Skin of body (tissue), 2 donors: ENCODE measurements around the gene ICA1L. TPM values are rescaled to one million over a fixed set of nuclear protein-coding genes. Genes with fewer than 3 reads are reported as not detected.
"Not testable (repeated sequence)": the region's sequence is repeated elsewhere in the genome, so short reads cannot be mapped to it uniquely, and the experiment has no call there.

Experiments used
- DNase-seq: peaks from one replicate; lab custom pipeline; 2025; lab: John Stamatoyannopoulos, UW
- total RNA-seq: library from RNA; depleted of rRNA; stranded (reverse); fragments of >200 nt; gene quantifications from one replicate; pipeline ENCODE4 v1.2.3, GENCODE V29; 2014

Gene ICA1L
- total RNA-seq = 13.5 TPM

DNA sequence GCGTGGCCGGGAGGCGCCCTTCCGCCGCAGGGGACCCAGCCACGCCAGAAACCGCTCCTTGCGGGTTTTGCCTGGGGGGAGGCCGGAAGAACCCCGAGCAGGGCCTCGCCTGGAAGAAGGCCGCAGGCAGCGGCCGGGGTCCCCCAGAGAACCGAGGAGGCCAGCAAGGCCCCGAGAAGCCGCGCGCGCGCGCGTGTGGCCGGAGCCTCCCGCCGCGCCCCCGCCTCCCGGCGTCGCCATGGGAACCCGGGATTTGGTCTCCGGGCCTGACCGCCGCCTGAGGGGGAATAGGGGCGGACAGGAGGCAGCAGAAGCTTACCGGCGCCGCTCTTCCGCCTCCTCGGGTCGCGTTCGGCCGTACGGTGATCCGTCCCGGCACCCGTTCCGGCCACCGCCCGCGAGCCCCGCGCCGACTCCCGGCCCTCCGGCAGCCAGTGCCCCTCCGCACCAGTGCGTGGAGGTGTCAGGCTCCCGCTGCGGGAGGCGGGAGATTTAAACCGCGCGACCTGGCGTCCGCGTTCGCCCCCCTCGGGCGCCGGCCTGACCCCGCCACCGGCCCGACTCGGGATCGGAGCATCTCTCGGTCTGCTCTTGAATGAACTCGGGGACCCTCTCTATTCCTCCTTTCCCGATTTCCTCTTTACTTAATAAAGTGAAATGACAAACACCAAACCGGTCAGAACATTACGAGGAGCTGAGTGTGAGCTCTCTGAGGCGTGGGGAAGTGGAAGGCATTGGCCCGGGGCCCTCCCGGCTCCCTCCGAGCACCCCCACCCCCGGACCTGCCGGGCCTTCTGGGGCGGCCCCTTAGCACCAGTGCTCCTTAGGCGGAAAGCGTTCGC is at the start of gene ICA1L:
TSS of gene ICA1L (minus strand) at position 467 of the 842 bp plus-strand sequence. CDS start 42,757 bp downstream, outside the sequence.
- peak; percentile 30 for DNase-seq

DNA sequence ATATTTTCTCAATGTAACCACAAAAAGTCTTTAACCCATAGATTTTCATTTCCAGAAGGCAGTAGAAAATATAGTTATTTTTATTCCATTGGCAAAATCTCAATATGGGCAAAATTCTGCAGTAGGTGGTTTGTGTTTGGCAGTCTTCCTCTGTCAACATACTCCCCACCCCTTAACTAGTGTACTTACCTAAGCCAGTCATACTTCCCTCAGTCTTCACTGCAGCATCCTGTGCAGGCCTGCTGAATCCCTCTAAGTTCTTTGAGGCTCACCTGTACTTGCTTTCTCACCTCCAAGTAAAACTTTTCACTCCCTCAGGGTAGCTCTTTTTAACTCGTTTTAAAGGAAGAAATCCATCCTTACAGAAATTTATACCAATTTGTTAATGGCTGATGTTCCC is 47.3 kb upstream of the ICA1L start:
- no peak for DNase-seq

GRCh38 chr2:202912342-202913201 is 41.0 kb upstream of the ICA1L start:
- DNase-seq = not testable (repeated sequence)

DNA sequence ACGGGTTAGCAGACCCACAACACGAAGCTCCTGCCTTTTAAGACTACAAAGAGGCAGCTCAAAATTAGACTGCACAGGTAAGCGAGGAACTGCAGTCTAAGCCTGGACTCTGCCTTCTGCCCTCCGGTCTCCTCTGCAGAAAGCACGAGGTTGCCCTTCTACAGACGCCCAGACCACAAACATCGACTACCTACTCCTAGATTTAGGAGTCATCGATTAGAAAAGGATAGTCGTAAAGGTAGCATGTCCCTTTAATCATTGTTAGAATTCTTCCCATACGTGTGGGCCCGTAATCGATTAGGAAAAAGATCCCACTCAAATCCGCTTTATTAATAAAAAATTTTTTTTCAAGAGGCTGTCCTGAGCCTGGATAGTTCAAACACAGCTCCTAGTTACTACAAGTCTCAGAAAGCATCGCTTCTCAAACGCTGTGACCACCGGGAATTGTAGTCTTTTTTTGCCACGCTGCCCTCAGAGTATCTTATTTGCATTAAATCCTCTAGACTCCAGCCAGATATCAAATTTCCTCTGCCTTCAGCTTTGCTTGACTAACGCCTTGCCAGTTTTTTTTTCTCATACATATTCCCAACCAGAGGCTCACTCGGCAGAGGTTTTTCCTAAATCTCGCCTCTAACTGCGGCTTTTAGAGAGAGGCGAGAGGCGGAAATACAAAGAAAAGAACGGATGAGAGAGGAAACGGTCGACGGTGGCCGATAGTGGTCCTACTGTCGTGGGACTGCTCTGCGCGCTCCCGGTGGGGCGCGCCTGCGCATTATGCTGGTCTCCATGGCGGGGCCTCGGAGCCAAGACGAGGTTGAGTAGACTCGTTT is 40.2 kb upstream of the ICA1L start, which contains the start of the genes CARF and WDR12:
TSS of gene CARF (plus strand) at position 764 of the 830 bp plus-strand sequence. CDS start 29,628 bp downstream, outside the sequence.
TSS of gene WDR12 (minus strand) at position 162 of the 830 bp plus-strand sequence. CDS start 197 bp downstream, outside the sequence.
- peak; percentile 97 for DNase-seq

- no peak for DNase-seq
Measured at GRCh38 chr2:202911203-202911511, 39.6 kb upstream of the ICA1L start.

DNA sequence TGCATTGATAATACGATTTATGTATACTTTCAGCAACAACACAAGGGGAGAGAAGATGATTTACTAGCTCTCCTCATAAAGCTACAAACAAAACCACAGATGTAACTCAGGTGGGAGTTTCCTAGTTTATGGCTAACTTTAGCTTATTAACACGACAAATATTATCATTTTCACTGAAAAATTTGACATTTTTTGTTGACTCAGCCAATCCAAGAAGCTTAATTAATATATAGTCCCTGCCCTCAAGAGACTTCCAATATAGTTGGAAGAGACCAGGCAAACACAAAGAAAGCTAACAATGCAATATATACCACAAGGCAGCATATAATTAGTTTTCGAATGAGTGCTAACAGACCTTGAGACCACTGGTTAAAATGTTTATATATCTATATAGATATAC is 39.1 kb upstream of the ICA1L start:
- DNase-seq = no peak

GRCh38 chr2:202910250-202910649 is 38.7 kb upstream of the ICA1L start:
- DNase-seq = not testable (repeated sequence)

- no peak for DNase-seq
Measured at GRCh38 chr2:202909394-202910192, 38.0 kb upstream of the ICA1L start.

DNA sequence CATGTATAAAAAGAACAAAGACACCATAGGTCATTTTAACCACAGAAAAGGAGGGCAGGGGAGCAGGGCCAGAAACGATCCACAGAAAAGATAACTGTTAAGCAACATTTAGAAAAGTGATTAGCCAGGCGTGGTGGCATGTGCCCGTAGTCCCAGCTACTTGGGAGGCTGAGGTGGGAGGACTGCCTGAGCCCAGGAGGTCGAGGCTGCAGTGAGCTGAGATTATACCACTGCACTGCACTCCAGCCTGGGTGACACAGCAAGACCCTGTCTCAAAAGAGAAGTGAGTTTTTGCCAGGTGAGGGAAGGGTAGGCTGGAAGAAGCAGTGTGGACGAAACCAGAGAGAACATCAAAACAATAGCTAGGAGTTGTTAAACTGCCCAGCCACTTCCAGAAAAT is 36.6 kb upstream of the ICA1L start:
- DNase-seq = no peak

DNA sequence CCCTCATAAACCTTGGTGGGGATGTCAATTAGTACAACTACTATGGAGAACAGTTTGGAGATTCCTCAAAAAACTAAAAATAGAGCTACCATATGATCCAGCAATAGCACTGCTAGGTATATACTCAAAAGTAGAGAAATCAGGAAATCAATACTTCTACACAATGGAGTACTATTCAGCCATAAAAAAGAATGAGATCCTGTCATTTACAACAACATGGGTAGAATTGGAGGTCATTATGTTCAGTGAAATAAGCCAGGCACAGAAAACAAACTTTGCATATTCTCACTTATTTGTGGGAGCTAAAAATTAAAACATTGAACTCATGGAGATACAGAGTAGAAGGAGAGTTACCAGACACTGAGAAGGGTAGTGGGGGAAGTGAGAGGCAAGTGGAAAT is 33.9 kb upstream of the ICA1L start:
- not testable (repeated sequence) for DNase-seq

GRCh38 chr2:202885190-202885589 is 13.6 kb upstream of the ICA1L start:
- no peak for DNase-seq

- DNase-seq = no peak
Measured at GRCh38 chr2:202883987-202884675, 12.6 kb upstream of the ICA1L start.

DNA sequence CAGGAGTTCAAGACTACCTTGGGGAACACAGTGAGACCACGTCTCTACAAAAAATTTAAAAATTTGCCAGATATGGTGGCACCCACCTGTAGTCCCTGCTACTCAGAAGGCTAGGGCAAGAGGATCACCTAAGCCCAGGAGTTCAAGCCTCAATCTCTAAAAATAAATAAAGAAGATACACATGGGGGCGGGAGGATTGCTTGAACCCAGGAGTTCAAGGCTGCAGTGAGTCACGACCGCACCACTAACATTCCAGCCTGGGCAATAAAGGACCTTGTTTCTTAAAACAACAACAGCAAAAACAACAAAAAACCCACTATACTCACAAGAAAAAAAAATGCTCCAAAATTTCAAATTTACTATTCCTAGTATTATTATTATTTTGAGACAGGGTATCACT is 10.0 kb upstream of the ICA1L start:
- DNase-seq = no peak

- no peak for DNase-seq
Measured at GRCh38 chr2:202877699-202878098, 6.1 kb upstream of the ICA1L start.

- peak; percentile 48 for DNase-seq
Measured at GRCh38 chr2:202870431-202871299, 901 bp downstream of the ICA1L start.

- DNase-seq = no peak
Measured at GRCh38 chr2:202861987-202862386, 9.6 kb downstream of the ICA1L start.

- no peak for DNase-seq
Measured at GRCh38 chr2:202858601-202859000, 13.0 kb downstream of the ICA1L start.

DNA sequence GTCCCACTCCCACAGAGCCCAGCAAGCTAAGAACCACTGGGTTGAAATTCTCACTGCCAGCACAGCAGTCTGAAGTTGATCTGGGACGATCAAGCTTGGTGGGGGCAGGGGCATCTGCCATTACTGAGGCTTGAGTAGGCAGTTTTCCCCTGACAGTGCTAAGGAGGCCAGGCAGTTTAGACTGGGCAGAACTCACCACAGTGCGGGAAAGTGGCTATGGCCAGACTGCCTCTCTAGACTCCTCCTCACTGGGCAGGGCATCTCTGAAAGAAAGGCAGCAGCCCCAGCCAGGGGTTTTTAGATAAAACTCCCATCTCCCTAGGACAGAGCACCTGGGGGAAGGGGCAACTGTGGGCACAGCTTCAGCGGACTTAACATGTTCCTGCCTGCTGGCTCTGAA is 22.2 kb downstream of the ICA1L start:
- DNase-seq = not testable (repeated sequence)

GRCh38 chr2:202848813-202849212 is 22.8 kb downstream of the ICA1L start:
- no peak for DNase-seq
